HEK293 (cell line): ENCODE data around the gene CNKSR3.

Experiments
- CTCF ChIA-PET: fragments of 350-600 bp; formaldehyde crosslinking; extraction: SDS; loops from one replicate; lab custom pipeline; 2021; ENCODE audit warnings: antibody characterized with exemption; lab: Yijun Ruan, JAX
- POLR2A ChIA-PET: fragments of 300-600 bp; formaldehyde crosslinking; extraction: SDS; loops from one replicate; lab custom pipeline; 2020; ENCODE audit warnings: antibody characterized with exemption, inconsistent platforms; lab: Yijun Ruan, JAX
- H3K27ac ChIP-seq: fragments of 200-500 bp; sonication (Bioruptor generic); 2 replicates; pipeline ENCODE4 v1.5.1; 2014; ENCODE audit warnings: low read depth, low read length, control low read depth, inconsistent platforms; ENCODE audit errors: extremely low read depth
- H3K36me3 ChIP-seq, 2 experiments: fragments of 200-500 bp in 1 of 2; sonication (Bioruptor generic) in 1 of 2; 1 replicate in 1 of 2; 2 replicates in 1 of 2; pipeline ENCODE4 v1.5.1; 2014 to 2017; ENCODE audit warnings: inconsistent platforms in 2 of 2, low read length in 2 of 2; ENCODE audit not compliant: control insufficient read depth in 2 of 2, insufficient read depth in 1 of 2
- H3K4me1 ChIP-seq: fragments of 200-500 bp; sonication (Bioruptor generic); 2 replicates; pipeline ENCODE4 v1.5.1; 2014; ENCODE audit warnings: mild to moderate bottlenecking, low read length, inconsistent platforms; ENCODE audit not compliant: control insufficient read depth, insufficient read depth
- H3K4me3 ChIP-seq: 2 replicates; pipeline ENCODE4 v1.5.1; 2011; ENCODE audit warnings: low read depth, mild to moderate bottlenecking, control low read depth, low read length, moderate library complexity
- H3K9me3 ChIP-seq: fragments of 200-500 bp; sonication (Bioruptor generic); 2 replicates; pipeline ENCODE4 v1.5.1; 2014; ENCODE audit warnings: low read depth, low read length, inconsistent platforms; ENCODE audit not compliant: control insufficient read depth, insufficient read depth
- HOXA7 ChIP-seq: sonication (generic); formaldehyde crosslinking; IDR thresholded peaks from 2 replicates; pipeline ENCODE4 v1.8.1; 2022; ENCODE audit warnings: missing genetic modification reagents, borderline replicate concordance
- HOXC10 ChIP-seq: sonication (generic); formaldehyde crosslinking; IDR thresholded peaks from 2 replicates; pipeline ENCODE4 v1.8.1; 2023; ENCODE audit warnings: mild to moderate bottlenecking, missing genetic modification reagents
- IKZF3 ChIP-seq: fragments of 450-650 bp; IDR thresholded peaks from 2 replicates; pipeline ENCODE4 v1.5.0; 2018; ENCODE audit warnings: missing biosample characterization, mild to moderate bottlenecking, missing genetic modification characterization, moderate library complexity
- MEIS1 ChIP-seq: sonication (generic); formaldehyde crosslinking; IDR thresholded peaks from 2 replicates; pipeline ENCODE4 v1.8.1; 2022; ENCODE audit warnings: missing genetic modification reagents, mild to moderate bottlenecking, borderline replicate concordance
- SCRT2 ChIP-seq: fragments of 450-650 bp; formaldehyde crosslinking; IDR thresholded peaks from 2 replicates; pipeline ENCODE4 v1.5.1; 2016; ENCODE audit warnings: missing biosample characterization, missing genetic modification characterization
- ZBTB10 ChIP-seq: fragments of 450-650 bp; formaldehyde crosslinking; IDR thresholded peaks from 2 replicates; pipeline ENCODE4 v1.5.1; 2016; ENCODE audit warnings: missing biosample characterization, missing genetic modification characterization
- ZBTB48 ChIP-seq: fragments of 450-650 bp; formaldehyde crosslinking; IDR thresholded peaks from 2 replicates; pipeline ENCODE4 v1.5.1; 2016; ENCODE audit warnings: missing biosample characterization, missing genetic modification characterization
- ZFP41 ChIP-seq: fragments of 450-650 bp; formaldehyde crosslinking; IDR thresholded peaks from 2 replicates; pipeline ENCODE4 v1.5.1; 2016; ENCODE audit warnings: missing biosample characterization, missing genetic modification characterization, borderline replicate concordance
- ZNF10 ChIP-seq: fragments of 450-650 bp; formaldehyde crosslinking; IDR thresholded peaks from 2 replicates; pipeline ENCODE4 v1.5.1; 2017; ENCODE audit warnings: missing biosample characterization, missing genetic modification characterization
- ZNF112 ChIP-seq: fragments of 450-650 bp; formaldehyde crosslinking; IDR thresholded peaks from 2 replicates; pipeline ENCODE4 v1.5.0; 2017; ENCODE audit warnings: missing biosample characterization, missing genetic modification characterization
- ZNF19 ChIP-seq: fragments of 450-650 bp; formaldehyde crosslinking; IDR thresholded peaks from 2 replicates; pipeline ENCODE4; 2016; ENCODE audit warnings: missing biosample characterization, missing genetic modification characterization, low read depth
- ZNF221 ChIP-seq: fragments of 450-650 bp; formaldehyde crosslinking; IDR thresholded peaks from 2 replicates; pipeline ENCODE4 v1.5.1; 2017; ENCODE audit warnings: missing biosample characterization, missing genetic modification characterization, borderline replicate concordance
- ZNF26 ChIP-seq: fragments of 450-650 bp; formaldehyde crosslinking; IDR thresholded peaks from 2 replicates; pipeline ENCODE4 v1.5.1; 2016; ENCODE audit warnings: missing biosample characterization, missing genetic modification characterization
- ZNF274 ChIP-seq, 2 experiments: fragments of 200-500 bp in 1 of 2; fragments of 450-650 bp in 1 of 2; sonication (Bioruptor generic) in 1 of 2; formaldehyde crosslinking in 1 of 2; IDR thresholded peaks; 2 replicates each; pipeline versions ENCODE4 v1.5.1 to v1.6.1; 2014 to 2016; ENCODE audit warnings: borderline replicate concordance in 1 of 2, inconsistent platforms in 1 of 2, low read length in 1 of 2, missing biosample characterization in 1 of 2, missing genetic modification characterization in 1 of 2
- ZNF302 ChIP-seq: fragments of 450-650 bp; formaldehyde crosslinking; IDR thresholded peaks from 2 replicates; pipeline ENCODE4 v1.5.1; 2016; ENCODE audit warnings: missing biosample characterization, missing genetic modification characterization, low read depth
- ZNF426 ChIP-seq: fragments of 450-650 bp; formaldehyde crosslinking; IDR thresholded peaks from 2 replicates; pipeline ENCODE4 v1.5.1; 2017; ENCODE audit warnings: missing biosample characterization, missing genetic modification characterization, mild to moderate bottlenecking, inconsistent platforms, moderate library complexity
- ZNF501 ChIP-seq: fragments of 450-650 bp; formaldehyde crosslinking; IDR thresholded peaks from 2 replicates; pipeline ENCODE4 v1.5.1; 2016; ENCODE audit warnings: missing biosample characterization, missing genetic modification characterization
- ZNF544 ChIP-seq: fragments of 450-650 bp; formaldehyde crosslinking; IDR thresholded peaks from 2 replicates; pipeline ENCODE4 v1.5.0; 2017; ENCODE audit warnings: missing biosample characterization, missing genetic modification characterization
- ZNF624 ChIP-seq: fragments of 450-650 bp; formaldehyde crosslinking; IDR thresholded peaks from 2 replicates; pipeline ENCODE4 v1.5.1; 2017; ENCODE audit warnings: missing biosample characterization, missing genetic modification characterization
- ZNF626 ChIP-seq: fragments of 450-650 bp; sonication (Bioruptor Pico); formaldehyde crosslinking; IDR thresholded peaks from 2 replicates; pipeline ENCODE4 v1.5.1; 2018; ENCODE audit warnings: missing biosample characterization, missing genetic modification characterization, inconsistent platforms
- ZNF692 ChIP-seq: fragments of 450-650 bp; formaldehyde crosslinking; IDR thresholded peaks from 2 replicates; pipeline ENCODE4 v1.5.1; 2016; ENCODE audit warnings: missing biosample characterization, missing genetic modification characterization
- ZNF707 ChIP-seq: fragments of 450-650 bp; formaldehyde crosslinking; IDR thresholded peaks from 2 replicates; pipeline ENCODE4 v1.5.1; 2016; ENCODE audit warnings: missing biosample characterization, missing genetic modification characterization
- ZNF76 ChIP-seq: fragments of 450-650 bp; formaldehyde crosslinking; IDR thresholded peaks from 2 replicates; pipeline ENCODE4; 2016; ENCODE audit warnings: low read depth, missing biosample characterization, missing genetic modification characterization, borderline replicate concordance
- ZNF791 ChIP-seq: fragments of 450-650 bp; formaldehyde crosslinking; IDR thresholded peaks from 2 replicates; pipeline ENCODE4 v1.5.1; 2016; ENCODE audit warnings: missing biosample characterization, missing genetic modification characterization
- ZXDB ChIP-seq: fragments of 450-650 bp; formaldehyde crosslinking; IDR thresholded peaks from 2 replicates; pipeline ENCODE4 v1.5.1; 2016; ENCODE audit warnings: missing biosample characterization, missing genetic modification characterization
- TF ChIP-seq, protein P1 (sequence below): fragments of 450-650 bp; formaldehyde crosslinking; IDR thresholded peaks from 2 replicates; pipeline ENCODE4 v1.5.1; 2016; ENCODE audit warnings: missing biosample characterization, missing genetic modification characterization, low read depth

CNKSR3 gene

DNA sequence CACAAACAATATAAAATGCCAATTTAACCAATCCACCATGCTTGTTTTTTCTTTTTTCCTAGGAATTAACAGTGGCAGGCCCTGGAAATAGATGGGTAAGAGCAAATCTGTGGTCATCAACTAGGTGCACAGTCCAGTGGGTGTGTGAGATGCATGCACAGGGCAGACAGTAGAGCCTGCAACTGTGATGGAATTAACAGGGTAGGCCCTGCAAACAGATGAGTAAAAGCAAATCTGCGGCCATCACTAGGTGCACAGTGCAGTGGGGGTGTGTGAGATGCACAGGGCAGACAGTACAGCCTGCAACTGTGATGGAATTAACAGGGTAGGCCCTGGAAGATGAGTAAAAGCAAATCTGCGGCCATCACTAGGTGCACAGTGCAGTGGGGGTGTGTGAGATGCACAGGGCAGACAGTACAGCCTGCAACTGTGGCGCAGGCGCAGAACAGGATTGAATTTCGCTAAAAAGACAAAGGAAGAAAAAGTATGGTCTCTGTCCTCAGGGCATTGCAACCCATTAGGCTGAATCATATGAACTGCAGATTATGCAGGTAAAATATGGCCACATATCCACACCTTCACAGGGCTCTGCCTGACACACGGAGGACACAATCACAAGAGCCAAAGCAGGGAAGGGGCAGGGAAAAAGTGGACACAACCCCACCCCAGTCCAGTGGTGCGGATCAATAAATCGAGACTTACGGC is 112.8 kb downstream of the CNKSR3 start (continued):
- TF ChIP-seq ZNF26: no peak
- TF ChIP-seq, protein P1, sequence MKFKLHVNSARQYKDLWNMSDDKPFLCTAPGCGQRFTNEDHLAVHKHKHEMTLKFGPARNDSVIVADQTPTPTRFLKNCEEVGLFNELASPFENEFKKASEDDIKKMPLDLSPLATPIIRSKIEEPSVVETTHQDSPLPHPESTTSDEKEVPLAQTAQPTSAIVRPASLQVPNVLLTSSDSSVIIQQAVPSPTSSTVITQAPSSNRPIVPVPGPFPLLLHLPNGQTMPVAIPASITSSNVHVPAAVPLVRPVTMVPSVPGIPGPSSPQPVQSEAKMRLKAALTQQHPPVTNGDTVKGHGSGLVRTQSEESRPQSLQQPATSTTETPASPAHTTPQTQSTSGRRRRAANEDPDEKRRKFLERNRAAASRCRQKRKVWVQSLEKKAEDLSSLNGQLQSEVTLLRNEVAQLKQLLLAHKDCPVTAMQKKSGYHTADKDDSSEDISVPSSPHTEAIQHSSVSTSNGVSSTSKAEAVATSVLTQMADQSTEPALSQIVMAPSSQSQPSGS (tag by site-specific recombination): no peak
- no peak for TF ChIP-seq ZNF274 (IDR thresholded peaks at IDR 0.05; ENCODE audit: low read length)
- no peak for TF ChIP-seq ZNF274 (tag by site-specific recombination; IDR thresholded peaks at IDR 0.05; ENCODE audit: borderline replicate concordance)
- no peak for TF ChIP-seq ZNF10 (tag by site-specific recombination)
- TF ChIP-seq ZNF501 (tag by site-specific recombination): no peak
- TF ChIP-seq ZNF707 (tag by site-specific recombination): no peak

GRCh38 chr6:154395878-154396277 is 114.6 kb downstream of the CNKSR3 start:
- CTCF ChIA-PET: interaction anchor here (0.8 kb wide), 1 partner anchor 420 kb away, joined by 3 read pairs; no protein-coding TSS in a partner anchor
- POLR2A ChIA-PET: no interaction called here
- Histone ChIP-seq H3K36me3 (peaks cover 0 to 8% of the 10 kb centered on the region in 2 experiments; a peak in 1 of 3 replicates), H3K9me3 (no peaks in the 10 kb centered on the region)
- no peak for TF ChIP-seq ZNF112
- no peak for TF ChIP-seq SCRT2 (tag by site-specific recombination)
- TF ChIP-seq ZNF544 (tag by site-specific recombination): no peak
- no peak for TF ChIP-seq ZBTB48
- TF ChIP-seq, all 188 proteins: peak for 0
- no peak overlapping the region for H3K27ac ChIP-seq
- no peaks in the 10 kb centered on the region for H3K4me1 ChIP-seq
- no peak overlapping the region for H3K4me3 ChIP-seq

GRCh38 chr6:154395316-154395715 is 115.2 kb downstream of the CNKSR3 start:
- no peak for TF ChIP-seq ZNF791 (tag by site-specific recombination)
- no peak for TF ChIP-seq ZNF626 (tag by site-specific recombination)
- TF ChIP-seq ZNF692 (tag by site-specific recombination): no peak
- no peak for TF ChIP-seq ZBTB10
- no peak for TF ChIP-seq IKZF3 (tag by site-specific recombination)
- TF ChIP-seq ZFP41 (tag by site-specific recombination): no peak
- no peak for TF ChIP-seq ZNF624
- TF ChIP-seq MEIS1 (CRISPR knock-in tag): no peak
- no peak for TF ChIP-seq ZNF19 (tag by site-specific recombination)
- no peak for TF ChIP-seq HOXA7 (CRISPR knock-in tag)
- TF ChIP-seq ZNF426 (tag by site-specific recombination): no peak
- TF ChIP-seq ZNF302: no peak
- TF ChIP-seq ZNF221: no peak
- TF ChIP-seq ZBTB48: no peak
- no peak for TF ChIP-seq ZNF76
- no peak for TF ChIP-seq ZXDB (tag by site-specific recombination)
- TF ChIP-seq HOXC10 (CRISPR knock-in tag): no peak
- Histone ChIP-seq H3K4me1 (no peaks in the 10 kb centered on the region), H3K4me3 (no peak overlapping the region), H3K27ac (no peak overlapping the region), H3K36me3 (peaks cover 0 to 4% of the 10 kb centered on the region in 2 experiments; a peak in 1 of 3 replicates), H3K9me3 (no peaks in the 10 kb centered on the region)
- CTCF ChIA-PET: no interaction called here
- POLR2A ChIA-PET: no interaction called here
